Measurements from ENCODE around the gene ATL3. TPM values are rescaled to one million over a fixed set of nuclear protein-coding genes. Genes with fewer than 3 reads are reported as not detected.
A peak's percentile ranks its signal among the peaks of the same experiment; 100 is the strongest.

ATL3 gene
- total and polyA plus RNA-seq, 2 of the 4 experiments (the other 2 are of a cell fraction) = 19.9 to 131 TPM

DNA sequence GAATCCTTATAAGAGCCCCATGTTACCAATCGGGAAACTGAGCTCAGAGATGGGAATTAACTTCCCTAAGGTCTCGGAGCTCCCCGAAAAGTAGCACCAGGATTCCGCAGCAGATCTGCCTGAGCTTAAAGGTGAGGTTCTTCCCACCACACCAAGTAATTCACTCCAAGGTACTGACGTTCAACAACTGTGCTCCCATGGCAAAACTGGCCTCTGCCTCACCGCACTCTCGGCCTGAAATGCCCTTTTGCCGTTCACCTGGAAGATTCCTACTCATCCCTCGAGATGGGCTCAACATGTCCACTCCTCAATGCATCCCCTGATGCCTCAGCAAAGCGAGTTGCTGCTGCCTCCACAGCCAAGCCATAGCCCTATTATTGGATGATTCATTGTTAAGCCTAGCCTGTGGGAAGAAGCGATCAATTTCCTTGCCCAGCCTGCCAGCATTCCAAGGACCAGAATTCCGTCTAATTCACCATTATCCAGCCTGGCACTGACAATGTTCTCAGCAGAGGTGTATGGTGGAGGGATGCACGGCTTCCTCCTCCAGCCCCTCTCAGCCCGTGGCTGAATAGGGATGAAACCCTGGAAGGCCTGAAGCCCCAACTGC is 61.1 kb downstream of the ATL3 start:
- in situ Hi-C loops (cut with MboI; ENCODE audit: low sequenced_read_pairs) (no loop called here), intact Hi-C loops (cut with micrococcal nuclease) (no loop called here), dilution Hi-C loops (cut with HindIII; ENCODE audit: low sequenced_read_pairs, unreplicated experiment) (no loop called here)
- Histone ChIP-seq H3K9me1 (ENCODE audit: insufficient read depth, low read length) (no peaks in the 10 kb centered on the region; the same call in 1 of the 2 replicates), H3K79me1 (ENCODE audit: low read depth in 1 of 2, low read length in 2 of 2) (no peaks in the 10 kb centered on the region), H4K8ac (ENCODE audit: low read depth in 2 of 2, low read length in 2 of 2) (no peak overlapping the region), H4K5ac (ENCODE audit: low read depth, low read length) (no peak overlapping the region), H4K20me1 (ENCODE audit: insufficient read depth, low read length) (no peaks in the 10 kb centered on the region), H2BK5ac (ENCODE audit: low read depth, low read length, poor library complexity, severe bottlenecking) (no peak overlapping the region), H3K18ac (ENCODE audit: low read depth, low read length) (no peak overlapping the region), H2AK9ac (replicated peaks; ENCODE audit: low read depth, low read length, poor library complexity) (no peak overlapping the region), H3K56ac (ENCODE audit: extremely low read depth, insufficient read depth, low read length) (no peak overlapping the region), H3K9ac (ENCODE audit: low read depth, low read length) (no peak overlapping the region), H2BK20ac (ENCODE audit: low read depth, low read length) (no peak overlapping the region), H3K27ac (ENCODE audit: insufficient read depth, low read length) (no peak overlapping the region), H2AK5ac (ENCODE audit: low read depth, low read length) (peak overlapping the region; percentile 1), H4K91ac (ENCODE audit: insufficient read depth, low read depth, low read length) (no peak overlapping the region; the same call in 1 of the 2 replicates), H3K4me2 (ENCODE audit: low read depth, low read length) (no peak overlapping the region), H3K4ac (ENCODE audit: low read depth, low read length) (no peak overlapping the region), H3K27me3 (ENCODE audit: control insufficient read depth, insufficient read depth, low read length) (0 out of 2 replicates have a peak, but pooled peaks cover 2% of the 10 kb centered on the region), H3K23ac (ENCODE audit: low read depth, low read length) (no peak overlapping the region), H2BK120ac (ENCODE audit: low read depth, low read length) (no peak overlapping the region), H3K36me3 (ENCODE audit: control insufficient read depth, insufficient read depth, low read length) (no peaks in the 10 kb centered on the region), H3K14ac (replicated peaks; ENCODE audit: low read depth, low read length) (no peak overlapping the region), H2AFZ (replicated peaks; ENCODE audit: low read length, poor library complexity) (no peak overlapping the region), H2BK15ac (ENCODE audit: low read depth, low read length) (no peak overlapping the region), H3K9me3 (ENCODE audit: control insufficient read depth, insufficient read depth, low read length) (no peaks in the 10 kb centered on the region), H3K4me1 (ENCODE audit: control insufficient read depth, insufficient read depth, low read length) (peaks cover 9% of the 10 kb centered on the region; the same call in 1 of the 2 replicates), H3K4me3 (ENCODE audit: insufficient read depth, low read depth, low read length) (no peak overlapping the region)
- DNase-seq (no peak), ATAC-seq (ENCODE audit: low read depth) (no peak)
- CTCF ChIA-PET = no interaction called here
- POLR2A ChIA-PET (ENCODE audit: unreplicated experiment) = no interaction called here
- BruUV-seq (replicated peaks) = no TSS peak
- TF ChIP-seq FOS (IDR thresholded peaks at IDR 0.05; ENCODE audit: low read depth, low read length) = no peak
- TF ChIP-seq RAD21 (IDR thresholded peaks at IDR 0.05; ENCODE audit: low read length) = no peak
- TF ChIP-seq, protein P1, sequence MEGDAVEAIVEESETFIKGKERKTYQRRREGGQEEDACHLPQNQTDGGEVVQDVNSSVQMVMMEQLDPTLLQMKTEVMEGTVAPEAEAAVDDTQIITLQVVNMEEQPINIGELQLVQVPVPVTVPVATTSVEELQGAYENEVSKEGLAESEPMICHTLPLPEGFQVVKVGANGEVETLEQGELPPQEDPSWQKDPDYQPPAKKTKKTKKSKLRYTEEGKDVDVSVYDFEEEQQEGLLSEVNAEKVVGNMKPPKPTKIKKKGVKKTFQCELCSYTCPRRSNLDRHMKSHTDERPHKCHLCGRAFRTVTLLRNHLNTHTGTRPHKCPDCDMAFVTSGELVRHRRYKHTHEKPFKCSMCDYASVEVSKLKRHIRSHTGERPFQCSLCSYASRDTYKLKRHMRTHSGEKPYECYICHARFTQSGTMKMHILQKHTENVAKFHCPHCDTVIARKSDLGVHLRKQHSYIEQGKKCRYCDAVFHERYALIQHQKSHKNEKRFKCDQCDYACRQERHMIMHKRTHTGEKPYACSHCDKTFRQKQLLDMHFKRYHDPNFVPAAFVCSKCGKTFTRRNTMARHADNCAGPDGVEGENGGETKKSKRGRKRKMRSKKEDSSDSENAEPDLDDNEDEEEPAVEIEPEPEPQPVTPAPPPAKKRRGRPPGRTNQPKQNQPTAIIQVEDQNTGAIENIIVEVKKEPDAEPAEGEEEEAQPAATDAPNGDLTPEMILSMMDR (conservative IDR thresholded peaks at IDR 0.05; ENCODE audit: low read depth, low read length) = no peak
- no peak for TF ChIP-seq MAFK (IDR thresholded peaks at IDR 0.05; ENCODE audit: low read depth, low read length)
- no peak for TF ChIP-seq RFX5 (IDR thresholded peaks at IDR 0.05; ENCODE audit: low read depth, low read length)
- TF ChIP-seq NFE2L2 (IDR thresholded peaks at IDR 0.05; ENCODE audit: low read depth, low read length) = no peak
- no peak for TF ChIP-seq BHLHE40 (IDR thresholded peaks at IDR 0.05; ENCODE audit: low read depth, low read length)
- TF ChIP-seq, protein P2, sequence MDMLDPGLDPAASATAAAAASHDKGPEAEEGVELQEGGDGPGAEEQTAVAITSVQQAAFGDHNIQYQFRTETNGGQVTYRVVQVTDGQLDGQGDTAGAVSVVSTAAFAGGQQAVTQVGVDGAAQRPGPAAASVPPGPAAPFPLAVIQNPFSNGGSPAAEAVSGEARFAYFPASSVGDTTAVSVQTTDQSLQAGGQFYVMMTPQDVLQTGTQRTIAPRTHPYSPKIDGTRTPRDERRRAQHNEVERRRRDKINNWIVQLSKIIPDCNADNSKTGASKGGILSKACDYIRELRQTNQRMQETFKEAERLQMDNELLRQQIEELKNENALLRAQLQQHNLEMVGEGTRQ (IDR thresholded peaks at IDR 0.05; ENCODE audit: low read depth, low read length) = no peak
- TF ChIP-seq CEBPB (IDR thresholded peaks at IDR 0.05; ENCODE audit: low read depth, low read length) = no peak
- WGBS, 2 experiments (ENCODE audit: extremely low coverage in 2 of 2, insufficient read length in 1 of 2) = 80% methylated on average over 1 of the region's 14 CpGs; no CpG with 5 or more reads in 1 of the 2 experiments
